GM21390 (cell line): ENCODE measurements around the gene TMED1.
"Not testable (repeated sequence)": the region's sequence is repeated elsewhere in the genome, so short reads cannot be mapped to it uniquely, and the experiment has no call there.

Source experiments
- ATAC-seq: cut with Tn5 transposase; IDR thresholded peaks from one replicate; pipeline ENCODE4 v1.9.1; 2021; ENCODE audit not compliant: unreplicated experiment

The TMED1 gene, protein sequence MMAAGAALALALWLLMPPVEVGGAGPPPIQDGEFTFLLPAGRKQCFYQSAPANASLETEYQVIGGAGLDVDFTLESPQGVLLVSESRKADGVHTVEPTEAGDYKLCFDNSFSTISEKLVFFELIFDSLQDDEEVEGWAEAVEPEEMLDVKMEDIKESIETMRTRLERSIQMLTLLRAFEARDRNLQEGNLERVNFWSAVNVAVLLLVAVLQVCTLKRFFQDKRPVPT

DNA sequence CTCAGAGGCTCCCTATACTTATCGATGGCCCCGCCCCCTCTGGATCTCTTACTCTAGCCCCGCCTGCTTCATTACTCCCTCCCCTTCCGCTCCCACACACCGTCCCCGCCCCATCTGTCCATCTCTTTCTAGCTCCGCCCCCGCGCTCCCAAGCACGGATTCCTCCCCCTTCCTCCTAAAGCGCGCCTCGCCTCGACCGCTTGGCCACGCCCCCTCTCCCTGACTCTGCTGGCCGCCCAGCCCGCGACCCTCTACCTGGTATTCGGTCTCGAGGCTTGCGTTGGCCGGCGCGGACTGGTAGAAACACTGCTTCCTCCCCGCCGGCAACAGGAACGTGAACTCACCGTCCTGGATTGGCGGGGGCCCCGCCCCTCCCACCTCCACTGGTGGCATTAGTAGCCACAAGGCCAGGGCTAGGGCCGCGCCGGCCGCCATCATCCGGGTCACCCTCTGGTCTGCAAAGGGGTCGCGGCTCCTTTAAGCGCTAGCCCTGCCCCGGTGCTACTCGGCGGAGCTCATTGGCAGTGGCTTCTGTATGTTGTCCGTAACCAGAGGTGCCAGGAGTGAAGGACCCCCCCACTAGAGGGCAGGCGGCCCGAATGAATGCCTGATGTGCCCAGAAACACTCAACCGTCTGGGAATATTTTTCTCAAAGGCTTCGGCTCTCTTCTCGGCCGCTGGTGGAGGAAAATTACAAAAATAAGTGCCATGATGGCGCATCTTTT lies at the start of gene TMED1:
TSS of gene TMED1 (minus strand) at position 459 of the 725 bp plus-strand sequence. CDS start at position 438, 21 bp downstream.
- peak; percentile 80 for ATAC-seq

DNA sequence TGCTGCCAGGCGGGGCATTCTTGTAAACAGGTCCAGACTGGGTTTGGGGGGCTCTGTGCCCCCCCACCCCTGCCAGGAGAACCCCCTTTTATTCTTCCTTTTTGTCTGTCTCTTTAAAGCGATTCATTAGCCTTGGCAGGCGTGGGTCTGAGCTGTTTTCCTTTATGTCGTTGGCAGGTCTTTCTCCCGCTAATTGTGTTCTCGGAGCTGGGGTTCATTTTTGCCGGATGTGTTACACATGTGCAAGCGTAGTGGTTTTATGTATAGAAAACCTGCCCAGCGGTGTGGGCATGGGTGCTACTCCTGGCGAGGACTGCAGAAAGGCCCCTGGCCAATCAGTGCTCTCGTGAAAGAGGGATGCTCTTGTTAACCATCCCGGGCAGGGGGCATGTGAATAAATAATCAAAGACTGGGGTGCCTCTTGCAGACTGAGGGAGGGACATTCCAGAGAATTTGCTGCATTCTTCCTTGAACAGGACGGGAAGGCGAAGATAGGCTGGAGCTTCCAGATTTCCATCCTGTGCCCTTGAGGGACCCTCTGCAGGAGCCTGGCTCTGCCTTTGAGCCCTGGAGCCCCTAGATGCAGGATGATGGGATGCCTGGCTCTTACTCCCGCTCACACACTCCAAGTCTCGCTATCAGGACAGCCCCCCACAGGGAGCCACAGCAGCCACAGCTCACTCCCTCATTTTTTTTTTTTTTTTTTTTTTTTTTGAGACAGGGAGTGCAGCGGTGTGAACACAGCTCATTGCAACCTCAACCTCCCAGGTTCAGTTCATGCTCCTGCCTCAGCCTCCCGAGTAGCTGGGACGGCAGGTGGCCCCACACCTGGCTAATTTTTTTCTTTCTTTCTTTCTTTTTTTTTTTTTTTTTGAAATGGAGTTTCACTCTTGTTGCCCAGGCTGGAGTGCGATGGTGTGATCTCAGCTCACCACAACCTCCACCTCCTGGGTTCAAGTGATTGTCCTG lies 49.5 kb upstream of the TMED1 start:
- ATAC-seq, result no peak

DNA sequence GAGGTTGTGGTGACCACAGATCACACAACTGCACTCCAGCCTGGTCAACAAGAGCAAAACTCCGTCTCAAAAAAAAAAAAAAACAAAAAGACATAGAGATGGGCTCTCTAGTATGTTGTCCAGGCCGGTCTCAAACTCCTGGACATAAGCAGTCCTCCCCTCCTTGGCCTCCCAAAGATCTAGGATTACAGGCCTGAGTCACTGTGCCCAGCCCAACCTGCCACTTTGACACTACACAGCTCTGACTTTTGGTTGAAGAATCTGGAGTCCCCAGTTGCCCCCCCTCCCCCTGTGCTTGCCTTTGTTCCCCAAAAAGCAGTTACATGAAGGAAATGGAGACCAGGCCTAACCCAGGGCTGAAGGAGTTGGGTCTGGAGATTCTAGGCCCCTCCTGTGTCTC lies 48.3 kb upstream of the TMED1 start:
- ATAC-seq, result no peak

DNA sequence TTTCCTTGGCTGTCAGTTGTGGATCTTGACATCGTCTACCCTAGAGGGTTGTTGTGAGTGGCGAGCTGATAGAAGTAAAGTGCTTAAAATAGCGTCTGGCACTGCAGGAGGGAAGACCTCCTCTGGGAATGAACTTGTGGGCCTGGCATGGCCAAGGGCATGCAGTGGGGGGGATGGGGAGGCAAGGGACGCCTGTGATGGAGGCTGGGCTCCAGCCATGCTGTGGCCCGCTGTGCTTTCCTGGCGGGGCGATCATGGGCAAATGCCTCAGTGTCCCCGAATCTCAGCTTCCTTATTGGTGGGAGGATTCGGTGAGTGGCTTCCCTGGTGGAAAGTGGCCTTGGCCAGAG lies 46.1 kb upstream of the TMED1 start:
- no peak for ATAC-seq

DNA sequence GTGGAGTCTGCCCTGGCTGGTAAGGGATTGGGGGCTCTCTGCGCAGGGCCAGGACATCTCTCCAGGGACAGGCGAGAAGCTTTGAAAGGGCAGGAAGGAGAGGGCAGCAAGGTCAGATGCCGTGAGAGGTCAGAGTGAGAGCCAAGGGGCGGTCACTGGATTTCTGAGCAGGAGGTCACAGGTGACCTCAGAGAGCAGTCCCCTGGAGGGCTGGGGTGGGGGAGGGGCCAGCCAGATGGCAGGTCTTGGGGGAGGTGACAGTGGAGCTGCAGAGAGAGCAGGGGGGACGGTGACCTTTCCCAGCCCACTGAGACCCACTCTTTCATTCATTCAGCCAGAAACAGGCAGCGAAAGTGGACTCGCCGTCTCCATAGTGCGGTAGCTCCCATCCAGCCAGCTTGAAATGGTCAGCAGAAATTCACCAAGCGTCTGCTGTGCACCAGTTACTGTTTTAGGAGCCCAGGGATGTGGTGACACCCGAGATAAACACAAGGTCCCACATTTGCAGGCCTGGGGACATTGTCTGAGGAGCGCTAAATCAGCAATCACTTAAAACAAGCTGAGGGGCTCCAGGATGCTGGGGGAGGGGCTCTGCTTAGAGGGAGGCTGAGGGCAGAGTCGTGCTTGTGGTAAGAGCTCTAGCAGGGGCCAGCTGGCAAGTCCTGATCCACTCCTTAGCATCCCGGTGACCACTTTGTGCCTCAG lies 45.5 kb upstream of the TMED1 start:
- ATAC-seq, result no peak

DNA sequence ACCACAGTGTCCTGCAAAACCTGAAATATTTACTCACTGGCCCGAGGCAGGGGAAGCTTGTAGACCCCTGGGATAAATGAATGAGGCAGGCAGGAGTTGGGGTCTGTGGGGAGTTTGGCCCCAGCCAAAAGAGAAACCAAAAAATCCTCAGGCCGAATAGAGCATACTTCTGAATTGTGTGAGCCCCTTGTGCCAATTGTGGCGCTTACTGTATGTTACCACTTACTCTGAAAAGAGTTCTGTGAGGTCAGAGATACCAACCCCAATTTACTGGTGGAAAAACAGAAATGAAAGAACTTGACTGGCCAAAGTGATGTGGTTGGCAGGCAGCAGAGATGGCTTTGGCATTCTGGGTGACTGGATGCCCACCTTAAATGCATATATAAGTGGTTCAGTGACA lies 42.2 kb upstream of the TMED1 start:
- no peak for ATAC-seq

DNA sequence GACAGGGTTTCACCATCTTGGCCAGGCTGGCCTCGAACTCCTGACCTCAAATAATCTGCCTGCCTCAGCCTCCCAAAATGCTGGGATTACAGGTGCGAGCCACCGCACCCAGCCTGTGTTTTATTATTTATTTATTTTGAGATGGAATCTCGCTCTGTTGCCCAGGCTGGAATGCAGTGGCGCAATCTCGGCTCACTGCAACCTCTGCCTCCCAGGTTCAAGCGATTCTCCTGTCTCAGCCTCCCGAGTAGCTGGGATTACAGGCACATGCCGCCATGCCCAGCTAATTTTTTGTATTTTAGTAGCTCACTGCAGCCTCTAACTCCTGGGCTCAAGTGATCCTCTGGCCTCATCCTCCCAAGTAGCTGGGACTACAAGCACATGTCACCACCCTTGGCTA lies 41.6 kb upstream of the TMED1 start:
- ATAC-seq, result not testable (repeated sequence)

DNA sequence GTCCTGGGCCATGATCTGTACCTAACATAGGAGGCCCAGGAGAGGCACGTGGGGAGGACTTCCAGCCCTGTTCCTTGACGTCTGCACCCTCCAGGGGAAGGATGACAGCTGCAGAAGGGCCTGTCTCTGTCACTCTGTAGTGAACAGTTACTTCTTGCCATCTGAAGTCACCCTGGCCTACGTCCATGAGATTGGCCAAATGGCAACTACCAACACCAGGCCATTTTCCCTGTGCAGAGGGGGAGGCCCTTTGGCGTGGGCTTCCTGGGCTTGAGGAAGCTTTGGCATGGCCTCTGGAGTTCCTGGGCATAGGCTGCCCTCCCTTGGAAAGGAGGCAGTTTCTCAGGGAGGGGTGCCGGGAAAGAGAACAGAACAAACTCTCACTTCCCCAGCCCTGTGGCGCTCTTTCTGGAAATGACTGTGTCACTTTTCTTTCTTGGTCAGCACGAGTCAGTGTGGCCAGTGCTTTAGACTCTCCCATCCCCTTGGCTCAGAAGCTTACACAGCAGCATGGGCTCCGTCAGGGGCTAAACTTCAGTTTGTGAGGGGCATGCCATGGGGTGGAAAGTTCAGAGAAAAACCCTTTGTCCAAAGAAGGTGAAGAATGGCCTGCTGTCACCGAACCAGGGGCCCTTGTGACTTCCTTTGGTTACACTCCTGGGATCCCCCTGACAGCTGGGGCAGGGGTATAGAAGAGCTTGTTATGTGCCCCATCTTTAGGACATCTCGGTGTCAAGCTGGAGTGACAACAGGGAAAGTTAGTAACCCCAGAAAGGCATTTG lies 40.6 kb upstream of the TMED1 start:
- peak; percentile 51 for ATAC-seq

DNA sequence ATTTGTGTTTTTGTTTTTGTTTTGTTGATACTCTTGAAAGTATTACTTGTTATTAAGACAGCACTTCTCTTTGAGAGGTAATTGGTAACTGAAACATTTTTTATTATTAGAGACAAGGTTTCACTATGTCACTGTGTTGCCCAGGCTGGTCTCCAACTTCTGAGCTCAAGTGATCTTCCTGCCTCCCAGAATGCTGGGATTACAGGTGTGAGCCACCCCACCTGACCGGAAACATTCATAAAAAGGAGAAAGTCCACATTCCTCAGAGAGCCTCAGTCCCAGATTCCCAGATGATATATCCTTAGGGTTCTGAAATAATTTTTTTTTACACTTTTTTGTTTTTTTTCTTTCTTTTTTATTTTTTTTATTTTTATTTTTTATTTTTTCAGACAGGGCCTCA lies 38.0 kb upstream of the TMED1 start:
- no peak for ATAC-seq

DNA sequence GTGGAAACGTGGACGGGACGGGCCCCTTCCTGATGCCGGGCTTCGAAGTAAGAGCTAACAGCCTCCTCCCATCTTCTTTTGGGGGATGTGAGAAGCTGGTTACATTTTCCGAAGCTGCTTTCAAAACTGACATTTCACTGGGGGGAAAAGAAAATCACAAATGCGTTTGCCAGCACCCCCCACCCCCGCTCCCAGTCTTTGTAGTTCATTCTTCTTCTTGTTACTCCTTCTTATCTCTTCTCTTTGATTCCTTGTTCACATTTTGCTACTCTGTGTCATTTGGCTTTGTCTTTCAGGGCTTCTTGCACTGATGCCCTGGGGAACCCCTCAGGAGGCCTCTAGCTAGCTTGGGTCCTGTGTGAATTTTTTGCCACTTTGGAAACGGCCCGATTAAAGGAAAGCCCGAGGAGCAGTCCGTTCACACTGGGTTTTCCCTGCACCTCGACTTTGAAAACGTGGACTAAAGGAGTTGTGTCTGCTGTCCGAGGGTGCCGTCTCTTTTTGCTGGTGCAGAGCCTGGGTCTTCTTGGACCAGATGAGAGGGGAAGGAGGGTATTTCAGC lies 36.6 kb upstream of the TMED1 start:
- ATAC-seq, result no peak

DNA sequence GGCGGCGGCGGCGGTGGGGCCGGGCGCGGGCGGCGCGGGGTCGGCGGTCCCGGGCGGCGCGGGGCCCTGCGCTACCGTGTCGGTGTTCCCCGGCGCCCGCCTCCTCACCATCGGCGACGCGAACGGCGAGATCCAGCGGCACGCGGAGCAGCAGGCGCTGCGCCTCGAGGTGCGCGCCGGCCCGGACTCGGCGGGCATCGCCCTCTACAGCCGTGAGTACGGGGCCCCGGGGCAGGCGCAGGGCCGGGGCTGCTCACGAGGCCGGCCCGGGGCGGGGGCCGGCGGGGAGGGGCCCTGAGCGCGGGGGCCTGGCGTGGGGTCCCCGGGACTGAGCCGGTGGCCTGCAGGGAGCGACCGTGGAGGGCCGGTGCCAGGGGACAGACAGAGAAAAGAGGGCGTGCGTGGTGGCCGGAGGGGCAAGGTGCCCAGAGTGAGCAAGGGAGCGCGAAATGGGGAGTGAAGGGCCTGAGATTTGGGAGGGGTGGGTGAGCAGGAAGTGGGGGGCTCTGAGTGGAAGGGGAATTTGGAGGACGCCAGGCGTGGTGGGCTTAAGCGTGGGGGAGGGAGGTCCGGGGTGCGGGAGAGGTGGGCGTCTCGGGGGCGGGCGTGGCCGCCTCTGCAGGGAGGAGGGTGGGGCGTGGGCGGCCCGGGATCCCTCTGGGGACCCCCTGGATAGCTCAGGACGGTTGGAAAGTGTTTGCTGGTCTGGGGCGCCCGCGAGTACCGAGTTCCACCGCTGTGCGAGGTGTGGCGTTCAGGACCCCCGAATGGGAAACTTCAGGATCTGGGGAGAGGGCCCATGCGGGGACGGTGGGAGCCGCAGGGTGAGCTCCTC lies 35.9 kb upstream of the TMED1 start:
- ATAC-seq, result no peak

DNA sequence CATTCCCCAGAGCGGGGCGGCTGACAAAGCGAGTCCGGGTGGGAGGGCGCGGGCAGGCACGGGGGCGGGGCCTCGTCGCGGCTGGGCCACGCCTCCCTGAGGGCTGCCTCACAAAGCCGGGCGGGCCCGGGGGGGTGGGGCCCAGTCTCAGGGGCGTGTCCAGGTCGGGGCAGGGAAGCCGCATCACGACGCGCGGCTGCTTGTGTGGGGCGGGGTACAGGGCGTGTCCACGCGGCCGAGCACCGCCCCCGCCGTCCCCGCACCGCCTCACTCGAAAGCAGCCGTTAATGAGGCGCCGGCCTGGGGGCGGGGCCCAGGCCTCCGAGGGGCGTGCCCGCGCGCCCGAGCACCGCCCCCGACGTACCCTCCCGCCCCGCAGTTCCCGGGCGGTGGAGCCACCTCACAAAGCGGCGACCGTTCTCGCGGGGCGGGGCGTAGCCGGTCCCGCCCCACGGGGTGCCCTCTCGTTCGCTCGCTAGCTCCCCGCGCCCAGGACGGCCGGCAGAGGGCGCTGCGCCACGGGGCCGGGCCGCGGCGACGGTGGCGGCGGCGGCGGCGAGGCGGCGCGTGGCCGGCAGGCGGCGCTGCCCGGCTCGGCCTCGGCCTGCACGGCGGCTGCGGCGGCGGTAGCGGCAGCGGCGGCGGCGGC lies 35.1 kb upstream of the TMED1 start, which contains the start of gene CARM1:
TSS of gene CARM1 (plus strand) at position 599 of the 649 bp plus-strand sequence. CDS start 150 bp downstream, outside the sequence.
- peak; percentile 68 for ATAC-seq

DNA sequence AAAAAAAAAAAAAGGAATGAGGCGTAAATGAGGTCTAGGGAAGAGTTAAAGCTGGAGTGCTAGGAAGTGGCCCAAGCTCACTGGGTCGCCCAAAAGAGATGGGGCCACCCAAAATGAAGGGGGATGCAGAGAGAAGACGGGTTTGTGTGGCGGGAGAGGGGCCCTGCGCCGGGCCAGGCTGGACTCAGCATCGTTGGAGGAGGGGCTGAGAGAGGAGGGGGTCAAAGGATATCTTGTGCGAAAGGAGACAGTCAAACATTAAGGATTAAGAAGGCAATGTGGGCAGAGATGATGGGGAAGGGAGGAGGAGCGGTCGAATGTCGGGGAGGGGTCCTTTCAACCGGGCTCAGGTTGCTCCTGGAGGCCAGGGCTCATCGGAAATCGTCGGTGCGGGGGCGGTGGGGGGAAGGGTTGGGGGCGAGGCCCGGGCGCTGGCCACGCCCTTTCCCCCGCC lies 34.5 kb upstream of the TMED1 start:
- no peak for ATAC-seq

DNA sequence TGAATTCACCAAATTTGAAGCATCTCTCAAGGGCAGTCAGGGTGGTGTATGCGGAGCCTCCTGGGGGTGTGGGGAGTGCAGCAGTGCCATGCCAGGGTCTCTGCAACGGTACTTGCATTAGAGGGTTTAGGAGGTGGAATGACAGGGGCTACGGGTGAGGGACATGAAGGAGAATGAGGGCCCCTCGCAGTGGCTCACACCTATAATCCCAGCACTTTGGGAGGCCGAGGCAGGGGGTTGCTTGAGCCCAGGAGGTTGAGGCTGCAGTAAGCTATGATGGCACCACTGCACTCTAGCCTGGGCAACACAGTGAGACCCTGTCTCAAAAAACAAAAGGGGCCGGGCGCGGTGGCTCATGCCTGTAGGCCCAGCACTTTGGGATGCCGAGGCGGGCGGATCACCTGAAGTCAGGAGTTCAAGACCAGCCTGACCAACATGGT lies 33.9 kb upstream of the TMED1 start:
- ATAC-seq, result not testable (repeated sequence)

DNA sequence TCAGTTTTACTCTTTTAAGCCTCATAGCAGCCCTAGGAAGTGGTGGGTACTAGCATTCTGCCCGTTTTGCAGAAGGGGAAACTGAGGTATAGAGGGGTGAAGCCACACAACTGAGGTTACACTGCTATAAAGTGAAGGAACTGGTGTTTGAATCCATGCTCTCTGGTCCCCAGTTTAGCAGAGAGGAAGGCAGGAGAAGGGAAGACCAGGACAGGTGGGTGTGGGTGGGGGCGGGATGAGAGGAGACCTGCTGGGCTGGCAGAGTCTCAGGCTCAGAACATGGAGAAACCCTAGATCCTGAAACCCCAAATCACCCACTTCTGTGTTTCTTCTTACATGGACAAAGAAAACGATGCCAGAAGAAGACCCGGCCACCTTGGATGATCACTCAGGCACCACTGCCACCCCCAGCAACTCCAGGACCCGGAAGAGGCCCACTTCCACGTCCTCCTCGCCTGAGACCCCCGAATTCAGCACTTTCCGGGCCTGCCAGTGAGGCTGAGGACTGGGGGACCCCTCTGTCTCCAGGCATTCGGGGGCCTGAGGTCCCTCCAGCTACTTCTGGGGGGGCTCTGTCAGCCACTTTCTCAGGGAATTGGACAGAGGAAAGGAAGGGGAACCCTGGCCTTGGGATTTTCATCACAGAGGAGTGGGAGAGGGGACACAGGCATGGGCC lies 33.0 kb upstream of the TMED1 start:
- no peak for ATAC-seq

DNA sequence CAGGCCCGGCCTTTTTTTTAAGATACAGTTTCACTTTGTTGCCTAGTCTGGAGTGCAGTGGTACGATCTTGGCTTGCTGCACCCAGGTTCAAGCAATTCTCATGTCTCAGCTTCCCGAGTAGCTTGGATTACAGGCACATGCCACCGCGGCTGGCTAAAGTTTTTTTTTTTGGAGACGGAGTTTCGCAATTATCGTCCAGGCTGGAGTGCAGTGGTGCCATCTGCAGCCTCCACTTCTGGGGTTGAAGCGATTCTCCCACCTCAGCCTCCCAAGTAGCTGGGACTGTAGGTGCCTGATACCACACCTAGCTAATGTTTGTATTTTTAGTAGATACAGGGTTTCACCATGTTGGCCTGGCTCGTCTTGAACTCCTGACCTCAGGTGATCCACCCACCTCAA lies 30.5 kb upstream of the TMED1 start:
- ATAC-seq, result no peak

DNA sequence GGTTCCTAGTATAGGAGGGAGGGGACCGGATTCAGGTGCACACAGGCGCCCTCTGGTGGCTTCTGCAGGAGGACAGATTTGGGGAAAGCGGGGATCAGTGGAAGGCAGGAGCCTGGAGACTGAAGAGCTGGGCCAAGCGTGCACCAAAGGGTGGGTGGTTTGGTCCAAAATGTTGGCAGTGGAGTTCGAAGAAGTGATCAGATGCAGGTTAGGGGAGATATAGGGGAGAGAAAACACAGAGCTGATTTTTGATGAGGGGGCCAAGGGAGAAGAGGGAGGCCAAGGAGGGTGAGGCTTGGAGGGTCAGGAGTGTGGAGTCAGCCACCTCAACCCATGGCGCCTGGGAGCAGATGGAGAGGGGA lies 28.5 kb upstream of the TMED1 start:
- no peak for ATAC-seq
